Measurements from ENCODE around the gene POFUT1.

POFUT1 gene

DNA sequence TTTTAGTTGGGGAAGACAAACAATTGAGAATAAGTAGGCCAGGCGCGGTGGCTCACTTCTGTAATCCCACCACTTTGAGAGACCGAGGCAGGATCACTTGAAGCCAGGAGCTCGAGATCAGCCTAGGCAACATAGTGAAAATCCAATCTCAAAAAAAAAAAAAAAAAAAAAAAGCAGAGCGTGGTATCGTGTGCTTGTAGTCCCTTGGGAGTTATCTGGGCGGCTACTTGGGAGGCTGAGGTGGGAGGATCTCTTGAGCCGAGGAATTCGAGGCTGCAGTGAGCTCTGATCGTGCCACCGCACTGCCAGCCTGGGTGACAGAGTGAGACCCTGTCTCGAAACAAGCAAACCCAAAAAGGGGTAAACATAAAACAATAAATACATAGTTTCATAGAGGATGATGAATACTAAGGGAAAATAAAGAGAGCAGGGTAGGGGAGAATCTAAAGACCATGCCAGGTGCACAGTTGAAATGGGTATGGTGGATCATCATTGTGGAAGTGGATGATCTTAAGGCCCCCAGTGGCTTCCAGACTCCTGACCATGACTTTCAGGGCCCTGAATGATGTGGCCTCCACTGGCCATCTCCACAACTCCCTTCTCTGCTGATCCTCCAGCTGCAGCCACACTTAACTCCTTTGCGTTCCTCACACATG lies 947 bp downstream of the POFUT1 start:
- no peak for DNase-seq

DNA sequence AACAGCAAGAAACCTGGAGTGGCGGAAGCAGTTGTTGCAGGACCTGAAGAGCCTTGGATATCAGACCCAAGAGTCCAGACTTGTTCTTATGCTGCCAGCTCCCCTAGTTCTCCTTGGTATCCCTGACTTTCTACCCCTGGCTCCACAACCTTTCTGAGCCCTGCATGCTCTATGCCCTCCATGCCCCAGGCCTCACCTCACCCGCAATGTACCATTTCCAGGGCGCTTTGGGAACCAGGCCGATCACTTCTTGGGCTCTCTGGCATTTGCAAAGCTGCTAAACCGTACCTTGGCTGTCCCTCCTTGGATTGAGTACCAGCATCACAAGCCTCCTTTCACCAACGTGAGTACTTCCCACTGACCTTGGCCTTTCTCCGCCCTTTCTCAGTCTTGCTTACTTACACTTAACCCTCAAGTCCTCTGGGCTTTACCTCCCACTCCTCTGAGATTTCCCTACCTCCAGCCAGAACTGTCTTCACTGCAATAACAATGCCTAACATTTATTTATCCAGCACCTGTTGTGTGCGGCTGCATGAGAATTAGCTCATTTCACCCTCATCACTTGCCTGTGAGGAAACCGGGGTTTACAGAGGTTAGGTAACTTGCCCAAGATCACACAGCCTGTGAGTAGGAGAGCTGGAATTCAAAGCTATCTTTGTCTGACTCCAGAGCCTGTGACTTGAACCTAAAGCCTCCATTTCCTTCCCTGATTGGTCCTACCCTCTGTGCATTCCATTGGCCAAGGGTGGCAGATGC lies 2.3 kb downstream of the POFUT1 start:
- no peak for DNase-seq

DNA sequence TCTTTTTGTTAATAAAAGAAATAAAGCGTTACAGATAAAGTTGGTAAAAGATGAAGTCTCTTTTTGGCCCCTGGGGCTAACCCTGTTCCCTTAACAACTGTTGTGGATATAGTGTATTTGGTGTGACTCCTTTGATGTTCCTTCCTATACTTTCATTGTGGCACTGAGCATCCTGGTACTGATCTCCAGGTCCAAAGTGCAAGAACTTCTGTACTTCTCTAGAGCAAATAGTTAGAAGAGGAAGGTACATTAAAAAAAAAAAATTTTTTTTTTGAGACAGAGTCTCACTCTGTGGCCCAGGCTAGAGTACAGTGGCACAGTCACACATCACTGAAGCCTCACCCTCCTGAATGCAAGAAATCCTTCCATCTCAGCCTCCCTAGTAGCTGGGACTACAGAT lies 6.2 kb downstream of the POFUT1 start:
- DNase-seq, result no peak

DNA sequence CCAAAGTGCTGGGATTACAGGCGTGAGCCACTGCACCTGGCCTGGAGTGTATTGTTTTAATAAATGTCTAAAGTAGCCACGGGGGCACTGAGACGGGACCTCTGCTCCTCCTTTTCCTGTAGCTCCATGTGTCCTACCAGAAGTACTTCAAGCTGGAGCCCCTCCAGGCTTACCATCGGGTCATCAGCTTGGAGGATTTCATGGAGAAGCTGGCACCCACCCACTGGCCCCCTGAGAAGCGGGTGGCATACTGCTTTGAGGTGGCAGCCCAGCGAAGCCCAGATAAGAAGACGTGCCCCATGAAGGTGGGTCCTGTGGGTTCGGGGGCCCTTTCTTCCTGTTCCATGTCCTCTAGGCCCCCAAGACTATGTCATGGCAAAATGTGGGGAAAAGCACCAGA lies 7.5 kb downstream of the POFUT1 start:
- DNase-seq, result no peak

DNA sequence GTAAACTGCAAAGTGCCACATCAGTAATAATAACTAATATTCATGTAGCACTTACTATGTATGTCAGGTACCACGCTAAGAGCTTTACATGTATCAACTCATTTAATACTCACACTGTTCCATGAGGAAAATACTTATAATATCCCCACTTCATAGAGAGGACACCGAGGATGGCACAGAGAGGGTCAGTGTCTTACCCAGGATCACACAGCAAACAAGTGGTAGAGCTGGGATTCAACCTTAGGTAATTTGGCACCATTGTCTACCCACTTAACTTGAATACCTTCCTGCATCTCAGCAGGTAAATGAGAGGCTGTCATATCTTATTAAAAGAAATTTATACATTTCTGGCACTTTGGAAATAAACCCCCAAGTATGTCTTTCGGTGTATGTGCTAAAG lies 8.0 kb downstream of the POFUT1 start:
- DNase-seq, result no peak

DNA sequence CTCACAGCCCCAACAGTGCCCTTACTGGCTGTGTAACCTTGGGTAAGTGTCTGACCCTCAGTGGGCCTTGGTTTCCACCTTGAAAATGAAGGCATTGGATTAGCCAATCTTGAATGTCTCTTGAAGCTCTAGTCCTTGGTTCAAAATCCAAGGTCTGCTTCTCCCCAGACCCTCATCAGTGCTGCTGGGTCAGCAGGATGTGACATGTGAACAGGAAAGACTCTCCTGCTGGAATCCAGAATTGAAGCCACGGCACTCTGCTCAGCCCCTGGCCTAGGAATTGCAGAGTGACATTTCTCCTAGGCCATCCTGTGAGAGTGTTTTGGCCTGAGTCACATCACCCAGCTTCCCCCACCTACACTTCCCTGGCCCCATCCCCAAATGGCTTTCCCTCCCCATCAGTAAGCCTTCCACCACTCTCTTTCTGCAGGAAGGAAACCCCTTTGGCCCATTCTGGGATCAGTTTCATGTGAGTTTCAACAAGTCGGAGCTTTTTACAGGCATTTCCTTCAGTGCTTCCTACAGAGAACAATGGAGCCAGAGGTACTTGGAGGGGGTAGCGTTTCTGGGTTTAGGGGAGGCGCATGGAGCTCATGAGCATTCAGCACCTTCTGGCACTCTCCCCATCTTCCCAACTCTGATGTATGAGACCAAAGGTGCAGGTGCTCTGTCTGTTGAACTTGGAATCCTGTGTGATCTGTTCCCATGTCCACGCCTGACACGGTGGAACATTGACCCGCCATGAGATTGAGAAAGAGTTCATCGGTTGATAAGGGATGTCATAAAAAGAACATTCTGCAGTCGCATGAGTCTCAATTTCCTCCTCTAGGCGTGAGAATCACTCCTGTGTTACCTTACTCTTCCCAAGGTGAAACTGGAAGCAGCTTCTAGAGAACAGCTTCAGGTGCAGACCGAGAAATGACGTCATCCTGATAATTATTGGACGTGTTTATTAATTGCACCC lies 8.8 kb downstream of the POFUT1 start:
- no peak for DNase-seq

DNA sequence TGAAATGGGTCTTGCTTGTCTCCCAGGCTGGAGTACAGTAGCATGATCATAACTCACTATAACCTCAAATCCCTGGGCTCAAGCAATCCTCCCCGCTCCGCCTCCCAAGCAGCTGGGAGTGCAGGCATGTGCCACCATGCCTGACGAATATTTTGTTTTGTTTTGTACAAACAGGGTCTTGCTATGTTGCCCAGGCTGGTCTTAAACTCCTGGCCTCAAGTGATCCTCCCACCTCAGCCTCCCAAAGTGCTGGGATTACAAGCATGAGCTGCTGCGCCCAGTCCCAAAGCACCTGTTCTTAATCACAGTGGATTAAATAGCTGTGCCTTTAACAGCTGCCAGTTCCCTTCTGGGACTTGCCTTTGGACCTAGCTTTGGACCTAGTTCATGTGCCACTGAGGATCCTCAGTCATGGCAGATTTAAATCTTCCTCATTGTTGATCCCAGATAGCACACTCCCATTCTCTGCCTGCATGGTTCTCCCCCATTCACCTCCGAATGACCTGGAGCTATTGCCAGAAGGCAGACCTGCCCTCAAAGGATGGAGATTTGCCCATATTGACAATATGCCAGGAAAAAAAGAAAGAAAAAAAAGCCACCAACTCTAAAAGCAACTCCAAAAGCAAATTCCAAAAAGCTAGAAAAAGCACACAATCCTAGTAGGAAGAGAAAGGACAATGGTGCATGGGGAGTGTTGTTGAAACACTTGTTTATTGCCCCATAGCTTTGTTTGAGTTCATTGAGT lies 10.6 kb downstream of the POFUT1 start:
- DNase-seq, result no peak

DNA sequence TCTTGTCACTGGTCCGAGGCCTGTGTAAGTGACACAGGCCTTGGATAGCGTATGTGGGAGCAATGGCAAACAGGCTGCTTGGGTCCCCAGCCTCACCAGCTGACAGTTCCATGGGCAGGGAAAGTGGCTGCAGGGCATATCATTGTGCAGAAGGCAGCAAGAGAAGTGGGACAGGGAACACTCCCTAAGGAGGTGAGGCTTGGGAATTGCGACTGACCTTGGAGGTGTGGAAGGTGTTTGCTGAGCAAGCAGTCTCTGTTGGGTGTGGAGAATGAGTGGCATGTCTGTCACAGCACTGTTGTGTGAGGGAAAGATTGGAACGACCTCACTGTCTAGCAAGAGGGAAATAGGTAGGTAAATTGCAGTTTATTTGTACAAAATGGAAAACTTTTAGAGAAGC lies 16.8 kb downstream of the POFUT1 start:
- DNase-seq, result no peak

DNA sequence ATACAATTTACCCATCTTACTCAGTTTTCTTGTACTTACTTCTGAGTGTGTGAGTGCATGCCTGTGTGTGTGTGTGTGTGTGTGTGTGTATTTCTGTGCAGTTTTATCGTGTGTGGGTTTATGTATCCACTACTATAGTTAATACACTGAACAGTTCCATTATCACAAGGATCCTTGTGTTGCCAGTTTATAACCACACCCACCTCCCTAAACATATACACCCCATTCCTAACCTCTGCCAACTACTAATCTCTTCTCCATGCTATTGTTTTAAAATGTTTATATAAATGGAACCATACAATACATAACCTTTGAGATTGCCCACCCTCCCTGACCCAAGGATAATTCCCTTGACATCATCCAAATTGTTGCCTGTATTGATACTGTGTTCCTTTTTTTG lies 18.7 kb downstream of the POFUT1 start:
- DNase-seq, result no peak

DNA sequence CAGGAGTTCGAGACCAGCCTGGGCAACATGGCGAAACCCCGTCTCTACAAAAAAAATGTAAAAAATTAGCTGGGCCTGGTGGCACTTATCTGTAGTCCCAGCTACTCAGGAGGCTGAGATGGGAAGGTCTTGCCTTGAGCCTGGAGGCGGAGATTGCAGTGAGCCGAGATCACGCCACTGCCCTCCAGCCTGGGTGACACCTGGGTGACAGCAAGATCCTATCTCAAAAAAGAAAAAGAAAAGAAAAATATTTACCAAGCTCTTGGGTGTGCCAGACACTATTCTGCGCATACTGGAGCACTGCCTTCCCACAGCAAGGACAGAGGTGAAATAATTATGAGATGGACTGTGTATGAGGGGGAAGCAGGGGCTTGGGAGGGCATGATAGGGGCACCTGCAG lies 19.6 kb downstream of the POFUT1 start:
- DNase-seq, result no peak

DNA sequence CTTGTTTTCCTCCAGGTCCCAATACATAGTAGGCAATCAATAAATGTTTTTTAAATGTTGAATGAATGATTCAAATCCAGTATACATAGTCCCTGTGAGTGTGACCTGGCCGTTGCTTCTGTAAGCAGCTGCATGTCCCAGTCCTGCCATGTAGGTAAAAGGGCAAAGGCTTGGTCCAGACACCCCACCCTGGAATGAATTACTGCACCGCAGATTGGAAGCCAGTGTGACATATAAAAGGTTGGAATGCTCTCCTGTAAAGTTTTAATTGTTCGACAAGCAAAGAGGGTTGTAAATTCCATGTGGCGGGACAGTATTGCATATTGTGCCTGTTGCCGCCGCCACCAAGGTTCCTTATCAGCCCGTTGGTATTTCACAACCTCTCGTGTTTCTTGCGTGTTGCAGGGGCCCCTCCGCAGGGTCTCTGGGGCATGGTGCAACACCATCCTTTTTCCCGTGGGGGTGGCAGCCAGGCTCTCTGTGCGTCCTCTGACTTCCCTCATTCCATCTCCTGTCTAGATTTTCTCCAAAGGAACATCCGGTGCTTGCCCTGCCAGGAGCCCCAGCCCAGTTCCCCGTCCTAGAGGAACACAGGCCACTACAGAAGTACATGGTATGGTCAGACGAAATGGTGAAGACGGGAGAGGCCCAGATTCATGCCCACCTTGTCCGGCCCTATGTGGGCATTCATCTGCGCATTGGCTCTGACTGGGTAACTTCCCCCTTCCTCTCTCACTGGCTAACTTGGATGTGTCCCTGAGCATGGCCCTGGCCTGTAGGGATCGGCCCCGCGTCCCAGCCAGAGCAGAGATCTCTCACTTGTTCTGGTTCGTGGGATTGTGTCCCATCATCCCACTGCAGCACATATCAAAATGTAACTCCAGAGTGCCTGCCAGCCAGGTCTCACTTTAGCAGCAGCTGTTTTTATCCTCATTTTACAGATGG lies 20.3 kb downstream of the POFUT1 start:
- DNase-seq, result no peak

DNA sequence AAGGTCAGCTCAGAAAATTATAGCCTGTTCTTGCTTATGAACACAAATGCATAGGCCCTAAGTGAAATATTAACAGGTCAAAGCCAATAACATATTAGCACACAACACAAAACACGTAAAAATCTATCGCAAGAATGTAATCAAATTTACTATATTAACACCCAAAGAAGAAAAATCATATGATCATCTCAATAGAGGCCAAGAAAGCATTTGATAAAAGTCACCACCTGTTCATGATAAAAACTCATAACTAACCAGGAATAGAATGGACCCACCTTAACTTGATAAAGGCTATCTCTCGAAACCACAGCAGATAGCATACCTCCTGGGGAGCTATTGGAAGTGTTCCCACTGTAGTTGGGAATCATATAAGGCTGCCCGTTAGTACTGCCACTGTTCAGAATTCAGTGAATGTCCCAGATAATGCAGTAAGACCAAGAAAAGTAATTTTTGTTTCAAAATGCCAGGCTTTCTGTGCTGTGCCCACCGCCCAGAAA lies 21.6 kb downstream of the POFUT1 start:
- no peak for DNase-seq

DNA sequence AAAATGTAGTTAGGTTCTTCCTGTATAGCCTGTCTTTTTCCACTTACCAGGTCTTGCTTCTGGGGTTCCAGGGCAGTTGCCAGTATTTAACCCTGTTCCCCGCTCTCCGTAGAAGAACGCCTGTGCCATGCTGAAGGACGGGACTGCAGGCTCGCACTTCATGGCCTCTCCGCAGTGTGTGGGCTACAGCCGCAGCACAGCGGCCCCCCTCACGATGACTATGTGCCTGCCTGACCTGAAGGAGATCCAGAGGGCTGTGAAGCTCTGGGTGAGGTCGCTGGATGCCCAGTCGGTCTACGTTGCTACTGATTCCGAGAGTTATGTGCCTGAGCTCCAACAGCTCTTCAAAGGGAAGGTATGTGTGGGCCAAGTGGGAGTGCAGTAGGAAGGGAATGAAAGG lies 23.0 kb downstream of the POFUT1 start:
- DNase-seq, result no peak

DNA sequence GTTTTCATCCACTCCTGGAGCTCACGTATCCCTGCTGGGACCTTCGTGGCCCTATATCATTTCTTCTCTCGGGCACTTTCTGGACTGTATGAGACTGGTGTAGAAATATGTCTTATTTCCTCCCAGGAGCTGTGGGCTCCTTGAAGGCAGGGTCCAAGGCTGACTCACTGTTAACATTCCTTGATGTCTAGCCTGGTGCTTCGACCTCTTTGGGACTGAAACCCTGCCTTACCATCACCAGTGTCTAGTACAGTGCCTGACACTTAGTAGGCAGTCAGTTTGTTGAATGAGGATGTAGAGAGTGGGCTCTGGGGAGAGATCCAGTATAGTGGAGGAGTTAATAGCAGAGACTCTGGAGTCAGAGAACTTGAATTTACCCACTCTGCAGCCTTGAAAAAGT lies 23.6 kb downstream of the POFUT1 start:
- no peak for DNase-seq

DNA sequence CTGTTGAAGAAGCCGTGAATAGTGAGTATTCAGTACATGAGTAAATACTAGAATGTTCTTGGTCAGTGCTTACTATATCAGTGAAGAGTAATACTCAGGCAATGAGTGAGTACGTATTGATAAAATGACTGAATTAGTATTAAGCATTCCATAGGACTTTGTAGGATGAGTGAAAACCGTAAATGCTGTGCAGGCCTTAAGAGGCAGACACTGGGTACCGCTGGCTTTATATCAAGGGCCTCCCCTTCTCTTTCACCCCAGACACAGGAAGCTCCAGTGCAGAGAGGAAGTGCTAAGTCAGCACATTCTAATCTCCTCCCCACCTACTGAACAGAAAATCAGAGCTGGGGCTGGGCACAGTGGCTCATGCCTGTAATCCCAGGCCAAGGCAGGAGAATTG lies 24.2 kb downstream of the POFUT1 start:
- no peak for DNase-seq

DNA sequence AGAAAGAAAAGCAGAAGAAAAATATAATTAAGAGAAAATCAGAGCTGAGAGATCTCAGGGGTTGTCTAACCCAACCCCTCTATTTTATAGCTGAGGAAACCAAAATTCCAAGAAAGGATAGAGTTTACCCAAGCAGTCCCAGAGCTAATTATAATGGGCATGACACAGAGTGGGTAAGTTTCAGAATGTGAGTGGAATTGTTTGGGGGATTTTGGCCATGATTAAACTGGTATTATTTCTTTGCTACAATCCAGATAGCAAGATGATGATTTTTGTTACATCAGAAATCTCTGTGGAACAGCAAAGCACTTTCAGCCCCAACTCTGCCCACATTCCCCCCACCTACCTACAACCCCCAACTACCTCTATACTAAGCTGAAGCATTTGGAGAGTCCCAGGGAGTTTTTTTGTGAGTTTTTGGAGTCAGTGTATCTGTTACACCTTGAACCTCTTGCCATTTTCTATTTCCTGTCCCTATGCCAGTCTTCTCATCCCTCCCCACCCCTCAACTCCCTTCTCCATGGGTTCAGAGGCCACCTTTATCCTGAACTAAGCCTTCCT lies 24.7 kb downstream of the POFUT1 start:
- DNase-seq, result no peak

DNA sequence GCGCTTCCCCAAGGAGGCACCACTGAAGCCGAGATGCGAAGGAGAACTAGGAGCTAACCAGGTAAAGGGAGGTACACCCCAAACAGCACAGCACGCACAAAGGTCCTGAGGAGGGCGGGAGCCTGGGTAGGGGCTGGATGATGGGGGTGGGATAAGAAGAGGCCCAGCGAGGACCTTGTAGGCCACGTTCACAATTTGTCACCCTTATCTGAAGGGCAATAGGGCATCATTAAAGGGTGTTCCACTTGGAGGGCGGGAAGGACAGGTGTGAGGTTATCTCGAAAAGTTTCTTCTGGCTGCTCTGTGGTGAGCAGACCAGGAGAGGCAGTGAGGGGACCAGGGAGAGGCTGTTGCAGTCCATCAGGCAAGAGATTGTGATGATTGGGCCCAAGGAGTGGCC lies 25.6 kb downstream of the POFUT1 start:
- no peak for DNase-seq

DNA sequence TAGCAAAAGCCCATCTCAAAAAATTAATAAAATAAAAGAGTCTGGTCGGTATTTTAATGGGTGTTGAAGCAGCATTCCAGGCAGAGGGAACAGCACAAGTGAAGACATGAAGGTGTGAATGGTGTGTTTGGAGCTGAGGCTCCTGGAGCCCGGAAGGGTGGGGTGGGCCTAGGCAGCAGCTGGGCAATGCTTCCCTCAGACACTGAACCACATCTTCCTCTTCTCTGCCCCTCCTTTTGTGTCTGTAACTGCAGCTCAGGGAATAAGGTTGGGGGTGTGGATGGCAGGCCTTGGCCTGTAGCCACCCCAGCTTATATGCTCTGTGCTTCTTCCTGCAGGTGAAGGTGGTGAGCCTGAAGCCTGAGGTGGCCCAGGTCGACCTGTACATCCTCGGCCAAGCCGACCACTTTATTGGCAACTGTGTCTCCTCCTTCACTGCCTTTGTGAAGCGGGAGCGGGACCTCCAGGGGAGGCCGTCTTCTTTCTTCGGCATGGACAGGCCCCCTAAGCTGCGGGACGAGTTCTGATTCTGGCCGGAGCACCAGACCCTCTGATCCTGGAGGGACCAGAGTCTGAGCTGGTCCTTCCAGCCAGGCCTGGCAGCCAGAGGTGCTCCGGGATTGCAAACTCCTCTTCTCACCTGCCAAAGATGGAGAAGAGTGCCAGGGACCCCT lies 26.6 kb downstream of the POFUT1 start:
- DNase-seq, result no peak

DNA sequence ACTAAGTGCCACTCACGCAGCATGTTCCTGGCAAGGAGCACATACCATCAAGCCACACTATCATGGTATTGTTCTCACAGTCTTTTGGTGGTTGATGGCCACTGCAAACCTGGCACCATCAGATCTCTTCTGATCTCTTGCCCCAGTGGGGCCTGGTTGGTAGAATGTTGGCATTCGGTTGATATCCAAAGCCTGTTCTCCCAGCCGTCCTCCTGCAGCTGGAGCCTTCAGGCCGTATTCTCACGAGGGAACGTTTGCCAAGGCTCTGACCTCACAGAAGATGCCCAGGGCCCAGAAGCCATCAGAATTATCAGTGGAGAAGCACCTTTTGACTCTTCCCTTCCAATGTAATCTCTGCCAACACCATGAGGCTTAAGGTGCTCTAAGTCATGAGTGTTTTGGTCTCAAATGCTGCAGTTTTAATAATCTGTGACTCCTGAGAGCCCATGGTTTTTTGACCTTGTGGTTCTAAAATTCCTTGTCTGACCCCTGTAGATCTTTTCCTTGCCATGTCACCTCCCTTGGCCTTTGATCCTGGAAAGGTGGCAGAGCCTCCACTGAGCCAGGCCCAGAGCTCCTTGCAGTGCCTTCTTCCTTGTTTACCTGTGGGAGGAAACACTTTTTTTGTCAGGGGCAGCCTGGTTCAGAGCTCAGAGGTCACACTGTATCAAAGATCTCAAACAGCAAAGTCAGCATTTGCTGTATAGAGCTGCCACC lies 27.8 kb downstream of the POFUT1 start:
- no peak for DNase-seq

DNA sequence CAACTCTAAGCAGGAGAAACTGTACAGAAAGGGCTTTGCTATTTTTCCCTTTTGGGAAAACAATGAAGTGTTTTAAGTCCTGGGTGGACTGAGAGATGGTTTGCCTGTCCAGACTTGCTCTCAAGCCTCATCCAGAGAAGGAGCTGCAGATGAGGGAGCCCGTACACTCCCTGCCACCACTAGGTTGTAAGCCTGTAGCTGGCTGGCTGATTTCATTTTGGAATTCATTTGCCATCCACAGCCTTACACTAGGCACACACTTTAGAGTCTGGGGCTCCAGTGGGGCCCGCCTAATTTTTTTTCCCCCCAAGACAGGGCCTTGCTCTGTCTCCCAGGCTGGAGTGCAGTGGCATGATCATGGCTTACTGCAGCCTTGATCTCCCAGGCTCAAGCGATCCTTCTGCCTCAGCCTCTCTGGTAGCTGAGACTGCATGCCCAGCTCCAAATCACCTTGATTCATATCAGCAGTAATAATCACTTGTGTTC lies 28.4 kb downstream of the POFUT1 start:
- no peak for DNase-seq

Measured in activated CD8-positive, alpha-beta memory T cell treated with anti-CD3 and anti-CD28 coated beads, Interleukin-2, amount 50 U/mL, for 4 hours (primary cell).